D721Med (cell line): ENCODE results near the gene TTLL9.

Source experiments
- DNase-seq: peaks from one replicate; pipeline ENCODE4 v3.0.0; 2011; ENCODE audit warnings: low spot score; ENCODE audit not compliant: insufficient read length
- FAIRE-seq: peaks from 2 replicates; lab custom pipeline; 2011; peaks lifted over from hg19 to GRCh38; lab: Jason Lieb, UNC
- TF ChIP-seq, protein P1 (sequence below): IDR thresholded peaks from 2 replicates; pipeline ENCODE4 v1.5.1; 2012; ENCODE audit warnings: mild to moderate bottlenecking, control low read depth; ENCODE audit not compliant: insufficient read depth; ENCODE audit errors: missing control alignments

Gene TTLL9

DNA sequence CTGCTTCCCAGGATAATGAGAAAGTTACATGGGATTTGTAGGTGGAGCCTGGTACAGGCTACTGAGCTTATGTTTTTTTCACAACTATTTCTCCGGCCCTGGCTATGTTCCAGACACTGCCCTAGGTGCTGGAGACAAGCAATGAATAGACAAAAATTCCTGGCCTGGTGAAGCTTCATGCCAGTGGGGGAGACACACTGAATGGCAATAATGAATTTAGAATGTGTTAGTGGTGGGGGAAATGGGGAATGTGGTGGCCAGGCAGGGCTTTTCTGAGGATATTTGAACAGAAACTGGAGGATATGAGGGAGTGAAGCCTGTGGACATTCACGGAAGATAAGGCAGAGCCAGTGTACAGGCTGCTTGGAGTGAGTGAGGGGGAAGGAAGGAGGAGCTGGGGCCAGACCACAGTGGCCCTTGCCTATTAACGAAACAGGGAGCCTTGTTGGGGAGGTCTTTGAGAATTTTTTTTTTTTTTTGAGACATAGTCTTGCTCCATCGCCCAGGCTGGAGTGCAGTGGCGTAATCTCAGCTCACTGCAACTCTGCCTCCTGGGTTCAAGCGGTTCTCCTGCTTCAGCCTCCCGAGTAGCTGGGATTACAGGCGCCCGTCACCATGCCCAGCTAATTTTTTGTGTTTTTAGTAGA, 31.7 kb upstream of the TTLL9 start:
- FAIRE-seq: no peak
- DNase-seq: no peak
- TF ChIP-seq, protein P1, sequence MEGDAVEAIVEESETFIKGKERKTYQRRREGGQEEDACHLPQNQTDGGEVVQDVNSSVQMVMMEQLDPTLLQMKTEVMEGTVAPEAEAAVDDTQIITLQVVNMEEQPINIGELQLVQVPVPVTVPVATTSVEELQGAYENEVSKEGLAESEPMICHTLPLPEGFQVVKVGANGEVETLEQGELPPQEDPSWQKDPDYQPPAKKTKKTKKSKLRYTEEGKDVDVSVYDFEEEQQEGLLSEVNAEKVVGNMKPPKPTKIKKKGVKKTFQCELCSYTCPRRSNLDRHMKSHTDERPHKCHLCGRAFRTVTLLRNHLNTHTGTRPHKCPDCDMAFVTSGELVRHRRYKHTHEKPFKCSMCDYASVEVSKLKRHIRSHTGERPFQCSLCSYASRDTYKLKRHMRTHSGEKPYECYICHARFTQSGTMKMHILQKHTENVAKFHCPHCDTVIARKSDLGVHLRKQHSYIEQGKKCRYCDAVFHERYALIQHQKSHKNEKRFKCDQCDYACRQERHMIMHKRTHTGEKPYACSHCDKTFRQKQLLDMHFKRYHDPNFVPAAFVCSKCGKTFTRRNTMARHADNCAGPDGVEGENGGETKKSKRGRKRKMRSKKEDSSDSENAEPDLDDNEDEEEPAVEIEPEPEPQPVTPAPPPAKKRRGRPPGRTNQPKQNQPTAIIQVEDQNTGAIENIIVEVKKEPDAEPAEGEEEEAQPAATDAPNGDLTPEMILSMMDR: no peak

DNA sequence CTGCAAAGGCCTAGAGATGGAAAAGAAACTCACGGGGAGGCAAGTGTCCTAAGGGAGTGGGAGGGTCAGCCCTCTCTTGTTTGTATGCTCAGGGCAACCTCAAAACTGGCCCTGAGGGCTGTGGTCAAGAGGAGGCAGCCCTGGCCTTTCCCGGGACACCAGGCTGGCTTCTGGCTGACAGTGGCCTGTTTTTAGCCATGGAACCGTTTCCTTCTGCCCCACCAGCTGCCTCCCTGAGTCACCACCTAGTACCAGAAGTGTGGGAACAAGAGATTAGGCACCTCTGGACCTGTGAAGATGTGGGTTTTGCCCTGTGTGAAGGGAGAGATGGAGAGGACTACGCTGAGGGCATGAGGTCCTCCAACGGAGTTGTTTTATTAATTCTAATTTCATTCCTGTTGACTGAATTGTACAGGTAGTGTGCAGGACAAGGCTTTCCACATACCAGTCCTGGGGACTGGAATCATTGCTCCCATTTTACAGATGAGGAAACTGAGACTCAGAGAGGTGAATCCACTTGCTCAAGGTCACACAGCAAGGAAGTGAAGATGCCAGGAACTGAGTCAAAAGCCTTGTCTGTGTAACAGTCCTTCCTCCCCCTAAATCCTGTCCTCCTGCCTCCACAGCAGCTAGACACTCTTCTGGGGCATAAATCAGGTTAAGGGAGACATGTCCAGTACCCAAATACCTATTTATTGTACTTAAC, 30.5 kb upstream of the TTLL9 start:
- FAIRE-seq: no peak
- DNase-seq: no peak
- TF ChIP-seq, protein P1: no peak

DNA sequence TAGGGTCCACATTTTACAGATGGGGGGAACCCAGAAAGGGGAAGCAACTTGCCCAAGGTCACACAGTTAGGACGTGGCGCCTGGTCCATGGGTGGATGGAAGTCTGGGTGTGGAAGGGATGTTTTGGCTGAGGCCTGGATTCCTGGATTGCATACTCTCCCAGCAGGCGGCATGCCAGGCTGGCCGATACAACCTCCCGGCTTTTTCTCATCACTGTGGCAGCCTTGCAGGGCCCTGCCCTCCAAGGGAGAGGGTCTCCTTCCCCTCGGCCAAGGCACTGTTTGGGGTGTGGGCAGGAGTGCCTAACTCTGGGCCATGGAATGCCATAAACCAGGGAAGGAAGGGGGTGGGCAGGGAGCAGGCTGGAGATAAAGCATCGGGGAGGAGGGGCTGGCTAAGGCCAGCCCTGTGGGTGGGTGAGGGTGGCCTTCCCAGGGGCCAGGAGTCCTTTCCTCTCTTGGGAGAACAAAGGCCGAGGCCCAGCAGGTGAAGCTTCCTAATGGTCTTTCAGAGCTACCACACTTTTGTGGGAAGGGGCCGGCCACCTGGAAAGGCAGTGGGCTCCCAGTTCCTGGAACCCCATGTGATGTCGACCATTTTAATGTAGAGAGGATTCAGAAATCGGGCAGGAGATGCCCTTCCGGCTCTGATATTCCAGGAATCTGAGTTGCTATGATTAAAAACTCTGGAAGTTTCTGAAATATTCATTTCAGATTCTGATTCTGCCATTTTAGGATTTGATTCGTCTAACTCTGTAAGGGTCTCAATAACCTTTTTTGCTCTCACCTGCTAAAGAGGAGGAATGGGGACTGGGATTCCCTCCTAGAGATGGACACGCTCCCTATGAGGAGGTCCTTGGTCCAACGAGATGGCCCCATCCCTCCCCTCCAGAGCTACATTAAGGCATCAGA, 29.3 kb upstream of the TTLL9 start:
- TF ChIP-seq, protein P1: no peak
- no peak for FAIRE-seq
- no peak for DNase-seq

DNA sequence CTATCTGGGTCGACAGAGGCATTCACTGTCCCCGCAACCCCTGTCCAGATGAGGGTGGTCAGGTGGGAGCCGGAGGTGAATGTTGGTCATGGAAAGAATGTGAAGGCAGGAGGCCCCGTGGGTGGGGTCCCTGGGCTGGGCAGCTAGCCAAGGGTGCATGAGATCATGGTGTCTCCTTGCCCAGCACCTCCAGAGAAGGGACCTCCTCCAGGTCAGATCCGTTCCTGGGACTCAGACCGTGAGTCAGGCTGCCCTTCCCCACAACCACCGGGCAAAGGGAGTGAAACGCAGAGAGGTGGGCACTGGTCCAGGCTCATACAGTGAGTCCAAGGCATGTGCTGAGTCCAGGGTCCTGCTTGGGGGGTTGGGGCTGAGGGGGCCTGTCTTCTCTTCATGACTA, 28.5 kb upstream of the TTLL9 start:
- DNase-seq (no peak), FAIRE-seq (no peak)
- TF ChIP-seq, protein P1: no peak

DNA sequence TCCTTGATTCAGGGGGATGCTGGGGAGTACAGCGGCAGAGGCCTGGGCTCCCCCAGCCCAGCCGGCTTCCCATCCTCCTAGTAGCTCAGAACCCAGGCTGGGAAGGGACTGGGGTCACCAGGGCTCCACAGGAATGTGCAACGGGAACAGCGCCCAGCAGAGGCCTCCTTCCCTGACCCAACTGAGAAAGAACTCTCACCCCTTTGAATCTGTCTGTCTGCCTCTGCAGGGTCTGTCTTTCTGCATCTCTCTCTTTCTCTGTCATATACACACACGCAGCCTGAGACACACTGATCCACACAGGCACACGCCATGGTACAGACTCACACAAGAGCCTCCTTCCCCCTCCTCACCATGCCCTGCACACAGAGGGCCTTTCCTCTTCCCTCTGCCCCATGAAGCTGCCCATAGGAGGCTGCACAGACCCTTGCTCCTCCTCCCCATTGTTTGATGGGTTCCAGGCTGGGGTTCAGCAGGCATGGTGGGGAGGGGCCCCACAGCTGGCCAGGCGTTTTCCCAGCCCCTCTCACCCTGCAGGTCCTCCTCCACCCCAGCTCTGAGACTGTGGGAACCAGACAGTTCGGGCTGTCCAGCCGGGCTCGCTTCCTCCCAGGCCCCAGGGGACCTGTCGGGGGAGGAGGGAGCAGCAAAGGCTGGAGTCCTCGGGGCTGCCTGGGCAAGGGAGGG, 27.8 kb upstream of the TTLL9 start:
- no peak for FAIRE-seq
- DNase-seq: no peak
- TF ChIP-seq, protein P1: no peak

DNA sequence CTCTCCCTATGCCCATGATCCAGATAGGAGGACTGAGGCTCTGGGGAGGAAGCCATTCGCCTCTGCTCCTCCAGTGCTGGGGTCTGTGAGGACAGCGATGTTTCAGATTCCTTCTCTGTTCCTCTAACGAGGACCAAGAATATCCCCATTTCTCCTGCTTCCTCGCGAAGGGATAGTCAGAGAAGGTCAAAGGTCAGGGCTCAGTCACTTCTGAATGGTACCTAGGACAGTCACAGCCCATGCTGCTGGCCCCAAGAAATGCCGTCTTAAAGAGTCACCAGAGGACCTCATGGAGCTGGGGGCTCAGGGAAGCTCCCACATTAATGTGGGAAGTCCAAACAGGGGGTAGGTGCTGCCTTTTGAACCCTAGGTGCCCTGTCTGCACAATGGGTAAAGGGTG, 27.1 kb upstream of the TTLL9 start:
- TF ChIP-seq, protein P1: no peak
- FAIRE-seq (no peak), DNase-seq (no peak)
